H1 (cell line): ENCODE results near the gene PRSS8. TPM values are rescaled to one million over a fixed set of nuclear protein-coding genes. Genes with fewer than 3 reads are reported as not detected.

Experiments used
- CTCF ChIA-PET: fragments of 300-600 bp; sonication (Branson Sonifier 250); formaldehyde crosslinking; loops from one replicate; lab custom pipeline; 2021; ENCODE audit not compliant: partially characterized antibody; lab: Charles Lee
- POLR2A ChIA-PET: fragments of 300-600 bp; sonication (Branson Sonifier 250); formaldehyde crosslinking; loops from one replicate; lab custom pipeline; 2021; ENCODE audit warnings: inconsistent platforms; ENCODE audit not compliant: partially characterized antibody; lab: Charles Lee
- DNase-seq, 2 experiments: peaks; one replicate each; pipeline versions ENCODE4 v3.0.0 to v3.0.0-alpha.2; 2010 to 2022; ENCODE audit warnings: low spot score in 2 of 2, low read depth in 1 of 2, mixed read lengths in 1 of 2
- FAIRE-seq: peaks from 2 replicates; lab custom pipeline; 2011; peaks lifted over from hg19 to GRCh38; lab: Jason Lieb, UNC
- H2AFZ ChIP-seq: 2 replicates; pipeline ENCODE4 v1.8.1; 2012; ENCODE audit warnings: low read length, inconsistent platforms
- H2AK5ac ChIP-seq: 2 replicates; pipeline ENCODE4 v1.6.1; 2013; ENCODE audit warnings: low read depth, low read length
- H2BK120ac ChIP-seq: replicated peaks from 2 replicates; pipeline ENCODE3; 2013; ENCODE audit warnings: low read depth, low read length, inconsistent platforms
- H2BK12ac ChIP-seq: 2 replicates; pipeline ENCODE4 v1.6.1; 2013; ENCODE audit warnings: low read depth, low read length
- H2BK15ac ChIP-seq: 2 replicates; pipeline ENCODE4 v1.6.1; 2013; ENCODE audit warnings: low read length
- H2BK20ac ChIP-seq: 2 replicates; pipeline ENCODE4 v1.6.1; 2013; ENCODE audit warnings: low read length
- H2BK5ac ChIP-seq: 2 replicates; pipeline ENCODE4 v1.6.1; 2013; ENCODE audit warnings: low read depth, low read length
- H3K14ac ChIP-seq: 2 replicates; pipeline ENCODE4 v1.6.1; 2013; ENCODE audit warnings: inconsistent platforms; ENCODE audit not compliant: insufficient read length
- H3K18ac ChIP-seq: 2 replicates; pipeline ENCODE4 v1.6.1; 2013; ENCODE audit warnings: low read length; ENCODE audit errors: extremely low read depth
- H3K23ac ChIP-seq: 2 replicates; pipeline ENCODE4 v1.6.1; 2013; ENCODE audit warnings: inconsistent platforms; ENCODE audit not compliant: insufficient read length
- H3K23me2 ChIP-seq: 2 replicates; pipeline ENCODE4 v1.6.1; 2013; ENCODE audit warnings: low read depth, low read length
- H3K27ac ChIP-seq: 2 replicates; pipeline ENCODE4 v1.6.1; 2011; ENCODE audit warnings: low read depth, low read length, inconsistent platforms
- H3K27me3 ChIP-seq, 4 experiments: replicated peaks in 1 of 4; 1 replicate in 1 of 4; 2 replicates in 3 of 4; pipeline versions ENCODE4 v1.6.1 to v1.8.1; 2011 to 2013; ENCODE audit warnings: low read length in 3 of 4, mild to moderate bottlenecking in 3 of 4, inconsistent platforms in 2 of 4, mixed read lengths in 2 of 4, moderate library complexity in 1 of 4; ENCODE audit not compliant: control insufficient read depth in 3 of 4, insufficient read depth in 3 of 4; ENCODE audit errors: extremely low read depth in 1 of 4
- H3K36me3 ChIP-seq, 4 experiments: 2 replicates each; pipeline versions ENCODE4 v1.6.1 to v1.8.1; 2011 to 2013; ENCODE audit warnings: mild to moderate bottlenecking in 4 of 4, low read length in 3 of 4, moderate library complexity in 2 of 4, control low read depth in 1 of 4, inconsistent platforms in 1 of 4; ENCODE audit not compliant: insufficient read depth in 4 of 4, control insufficient read depth in 2 of 4
- H3K4ac ChIP-seq: replicated peaks from 2 replicates; pipeline ENCODE3; 2013; ENCODE audit warnings: low read length, low read depth, mixed read lengths, inconsistent platforms; ENCODE audit not compliant: insufficient read length
- H3K4me1 ChIP-seq, 4 experiments: replicated peaks in 1 of 4; 1 replicate in 1 of 4; 2 replicates in 3 of 4; pipeline versions ENCODE4 v1.6.1 to v1.8.1; 2011 to 2013; ENCODE audit warnings: low read length in 3 of 4, inconsistent platforms in 2 of 4, mixed read lengths in 1 of 4; ENCODE audit not compliant: insufficient read depth in 4 of 4, control insufficient read depth in 3 of 4
- H3K4me2 ChIP-seq, 2 experiments: 2 replicates each; pipeline versions ENCODE4 v1.6.1 to v1.8.1; 2011 to 2013; ENCODE audit warnings: low read depth in 2 of 2, low read length in 2 of 2, control low read depth in 1 of 2, inconsistent platforms in 1 of 2, mild to moderate bottlenecking in 1 of 2; ENCODE audit not compliant: insufficient read depth in 1 of 2
- H3K4me3 ChIP-seq, 4 experiments: fragments of 200-600, 300-600 bp in 1 of 4; sonication (generic), shearing (Covaris generic), sonication (Bioruptor Twin) in 1 of 4; 2 replicates each; pipeline versions ENCODE4 v1.5.1 to v1.8.1; 2011 to 2016; ENCODE audit warnings: low read length in 4 of 4, low read depth in 3 of 4, control low read depth in 2 of 4, inconsistent platforms in 2 of 4, mild to moderate bottlenecking in 2 of 4, mixed read lengths in 1 of 4, moderate library complexity in 1 of 4; ENCODE audit not compliant: insufficient read depth in 2 of 4; ENCODE audit errors: extremely low read depth in 1 of 4
- H3K56ac ChIP-seq: replicated peaks from 2 replicates; pipeline ENCODE3; 2013; ENCODE audit warnings: low read depth, mild to moderate bottlenecking, mixed read lengths, low read length, inconsistent platforms; ENCODE audit not compliant: insufficient read length
- H3K79me1 ChIP-seq: 2 replicates; pipeline ENCODE4 v1.6.1; 2013; ENCODE audit warnings: low read depth, low read length, control low read depth
- H3K79me2 ChIP-seq, 2 experiments: 2 replicates each; pipeline versions ENCODE4 v1.6.1 to v1.8.1; 2012 to 2013; ENCODE audit warnings: low read length in 2 of 2, mild to moderate bottlenecking in 2 of 2, inconsistent platforms in 1 of 2; ENCODE audit not compliant: insufficient read depth in 2 of 2, control insufficient read depth in 1 of 2
- H3K9ac ChIP-seq, 4 experiments: replicated peaks in 1 of 4; 1 replicate in 1 of 4; 2 replicates in 3 of 4; pipeline versions ENCODE4 v1.6.1 to v1.8.1; 2011 to 2013; ENCODE audit warnings: low read depth in 3 of 4, low read length in 3 of 4, control low read depth in 2 of 4, mild to moderate bottlenecking in 2 of 4, moderate library complexity in 2 of 4, inconsistent platforms in 1 of 4; ENCODE audit errors: extremely low read depth in 1 of 4
- H3K9me3 ChIP-seq, 2 experiments: 2 replicates each; pipeline versions ENCODE4 v1.6.1 to v1.8.1; 2012 to 2013; ENCODE audit warnings: mild to moderate bottlenecking in 2 of 2, moderate library complexity in 2 of 2, control low read depth in 1 of 2, inconsistent platforms in 1 of 2, low read depth in 1 of 2, low read length in 1 of 2, mixed read lengths in 1 of 2; ENCODE audit not compliant: insufficient read depth in 2 of 2
- H4K20me1 ChIP-seq, 2 experiments: replicated peaks in 1 of 2; 2 replicates each; pipeline versions ENCODE3 to v1.8.1; 2011 to 2013; ENCODE audit warnings: inconsistent platforms in 2 of 2, low read length in 2 of 2, mild to moderate bottlenecking in 1 of 2; ENCODE audit not compliant: insufficient read depth in 2 of 2, control insufficient read depth in 1 of 2
- H4K5ac ChIP-seq: 2 replicates; pipeline ENCODE4 v1.6.1; 2013; ENCODE audit warnings: low read length, low read depth, mixed read lengths, inconsistent platforms; ENCODE audit not compliant: insufficient read length
- H4K8ac ChIP-seq: 2 replicates; pipeline ENCODE4 v1.8.0; 2013; ENCODE audit warnings: mild to moderate bottlenecking, moderate library complexity, low read length, inconsistent platforms; ENCODE audit not compliant: insufficient read depth; ENCODE audit errors: extremely low read depth
- H4K91ac ChIP-seq: replicated peaks from 2 replicates; pipeline ENCODE3; 2013; ENCODE audit warnings: low read length, mixed read lengths, inconsistent platforms; ENCODE audit not compliant: insufficient read length
- EZH2 ChIP-seq: fragments of 200-600 bp; sonication (generic); IDR thresholded peaks from 2 replicates; pipeline ENCODE4 v1.7.1; 2012; ENCODE audit warnings: low read depth, mild to moderate bottlenecking, moderate library complexity, low read length, inconsistent platforms; ENCODE audit not compliant: severe bottlenecking
- GTF2F1 ChIP-seq: IDR thresholded peaks from 2 replicates; pipeline ENCODE4 v1.6.1; 2012; ENCODE audit warnings: low read depth, low read length, improper control_type of control experiment, borderline replicate concordance
- KDM5A ChIP-seq: fragments of 200-600 bp; IDR thresholded peaks from 2 replicates; pipeline ENCODE4 v1.7.1; 2012; ENCODE audit warnings: mild to moderate bottlenecking, low read length, inconsistent platforms, mixed read lengths
- RAD21 ChIP-seq, 2 experiments: IDR thresholded peaks in 1 of 2; conservative IDR thresholded peaks in 1 of 2; 2 replicates each; pipeline ENCODE4 v1.6.1; 2011; ENCODE audit warnings: low read depth in 2 of 2, low read length in 2 of 2, improper control_type of control experiment in 1 of 2, inconsistent platforms in 1 of 2, mild to moderate bottlenecking in 1 of 2, moderate library complexity in 1 of 2
- TBP ChIP-seq: IDR thresholded peaks from 2 replicates; pipeline ENCODE4 v1.6.1; 2011; ENCODE audit warnings: low read depth, low read length, improper control_type of control experiment
- TEAD4 ChIP-seq: IDR thresholded peaks from 2 replicates; pipeline ENCODE4 v1.6.1; 2012; ENCODE audit warnings: low read depth, low read length, inconsistent platforms, mixed read lengths
- WGBS, 2 experiments: shearing (Covaris generic) in 1 of 2; methylation state at CpG; one replicate each; pipeline versions ENCODE4 v1.1.6 to v1.1.7; 2013 to 2015; ENCODE audit warnings: low lambda C conversion rate in 2 of 2, mixed read lengths in 2 of 2, inconsistent platforms in 1 of 2, low coverage in 1 of 2, missing lambda C conversion rate in 1 of 2; ENCODE audit not compliant: insufficient replicate concordance in 2 of 2, insufficient coverage in 1 of 2, insufficient read length in 1 of 2; ENCODE audit errors: extremely low coverage in 1 of 2, missing lambda C conversion rate in 1 of 2; 5-methylcytosine and 5-hydroxymethylcytosine counted together
- polyA plus RNA-seq, 7 experiments: library from polyadenylated mRNA; depleted of rRNA in 3 of 7; stranded (reverse) in 5 of 7; unstranded in 2 of 7; fragments of >200 nt in 5 of 7; fragments of 200-250 nt in 2 of 7; gene quantifications; 1 replicate in 5 of 7; 2 replicates in 1 of 7; 4 replicates in 1 of 7; pipeline versions ENCODE4 v1.2.1 to v1.2.3, GENCODE V29; 2011 to 2013; ENCODE audit warnings: missing spikeins in 2 of 7, mixed read lengths in 2 of 7
- total RNA-seq: library from RNA; stranded (reverse); fragmentation: NEBNext Ultra II Directional; extraction: Animal tissue kit (Norgen Biotek cat#: 25700); gene quantifications from 2 replicates; pipeline ENCODE4 v1.2.1, GENCODE V29; 2021
- TF ChIP-seq, protein P1 (sequence below): IDR thresholded peaks from 2 replicates; pipeline ENCODE4 v1.6.1; 2011; ENCODE audit warnings: low read length, improper control_type of control experiment
- TF ChIP-seq, protein P2 (sequence below), 3 experiments: IDR thresholded peaks; 1 replicate in 2 of 3; 2 replicates in 1 of 3; pipeline versions ENCODE4 v1.5.1 to v1.6.1; 2011; ENCODE audit warnings: low read length in 3 of 3, mild to moderate bottlenecking in 3 of 3, inconsistent platforms in 2 of 3, low read depth in 1 of 3, moderate library complexity in 1 of 3; ENCODE audit not compliant: insufficient read depth in 1 of 3; ENCODE audit errors: control extremely low read depth in 1 of 3

Gene PRSS8
- total and polyA plus RNA-seq, 2 of the 8 experiments (the other 6 are each of a cell fraction or from before 2014, with no cell fraction given) = 87.7 to 273 TPM

DNA sequence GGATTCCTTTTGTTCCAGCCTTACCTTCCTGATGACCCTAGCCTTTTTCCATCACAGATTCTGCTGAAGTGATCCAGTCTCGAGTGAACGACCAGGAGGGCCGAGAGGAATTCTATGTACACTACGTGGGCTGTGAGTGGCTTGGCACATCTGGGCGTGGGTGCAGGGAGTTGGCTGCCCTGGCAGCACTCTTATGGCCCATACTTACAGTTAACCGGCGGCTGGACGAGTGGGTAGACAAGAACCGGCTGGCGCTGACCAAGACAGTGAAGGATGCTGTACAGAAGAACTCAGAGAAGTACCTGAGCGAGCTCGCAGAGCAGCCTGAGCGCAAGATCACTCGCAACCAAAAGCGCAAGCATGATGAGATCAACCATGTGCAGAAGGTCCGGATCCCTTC is 15.4 kb downstream of the PRSS8 start:
- Histone ChIP-seq H3K23me2 (peaks cover 6% of the 10 kb centered on the region), H4K20me1 (peaks cover 0 to 5% of the 10 kb centered on the region in 2 experiments), H3K79me1 (peaks cover 8% of the 10 kb centered on the region), H3K79me2 (peaks cover 3 to 19% of the 10 kb centered on the region in 2 experiments; a peak in 3 of 4 replicates), H3K27ac (no peak overlapping the region), H2BK20ac (no peak overlapping the region), H2BK5ac (no peak overlapping the region), H4K8ac (no peak overlapping the region), H4K91ac (no peak overlapping the region), H3K56ac (no peak overlapping the region), H3K4me3 (no peak overlapping the region), H3K27me3 (no peaks in the 10 kb centered on the region), H3K36me3 (peaks cover 16 to 30% (median 20%) of the 10 kb centered on the region in 4 experiments), H2BK120ac (no peak overlapping the region), H2BK15ac (no peak overlapping the region), H2AFZ (no peak overlapping the region), H3K9me3 (no peaks in the 10 kb centered on the region), H3K4me2 (no peak overlapping the region), H3K14ac (no peak overlapping the region), H3K4me1 (peaks cover 0 to 4% (median 2%) of the 10 kb centered on the region in 4 experiments; a peak in 3 of 7 replicates), H3K18ac (no peak overlapping the region), H3K9ac (no peak overlapping the region), H3K4ac (no peak overlapping the region), H2AK5ac (no peak overlapping the region), H4K5ac (no peak overlapping the region), H2BK12ac (no peak overlapping the region), H3K23ac (no peak overlapping the region)
- DNase-seq (no peak), FAIRE-seq (no peak)
- WGBS, 2 experiments = 97% methylated on average over 16 of the region's 16 CpGs; no CpG with 5 or more reads in 1 of the 2 experiments
- ChIA-PET POLR2A (interaction anchor here (1.1 to 34.9 kb wide), 4 partner anchors 1 to 78 kb away, joined by 3 to 713 read pairs (median 362); partner anchors contain the start of genes BCKDK, KAT8, PRSS36 and PRSS8), CTCF (interaction anchor here (1.0 to 1.7 kb wide), 3 partner anchors 8 to 16 kb away, joined by 3 to 6 read pairs (median 3); partner anchors contain the start of gene PRSS8)
- TF ChIP-seq KDM5A = no peak
- TF ChIP-seq RAD21 (IDR thresholded peaks at IDR 0.05 in 1 of 2, conservative IDR thresholded peaks at IDR 0.05 in 1 of 2; ENCODE audit: low read depth in 2 of 2, low read length in 2 of 2) = no peak
- no peak for TF ChIP-seq GTF2F1
- TF ChIP-seq, protein P1, sequence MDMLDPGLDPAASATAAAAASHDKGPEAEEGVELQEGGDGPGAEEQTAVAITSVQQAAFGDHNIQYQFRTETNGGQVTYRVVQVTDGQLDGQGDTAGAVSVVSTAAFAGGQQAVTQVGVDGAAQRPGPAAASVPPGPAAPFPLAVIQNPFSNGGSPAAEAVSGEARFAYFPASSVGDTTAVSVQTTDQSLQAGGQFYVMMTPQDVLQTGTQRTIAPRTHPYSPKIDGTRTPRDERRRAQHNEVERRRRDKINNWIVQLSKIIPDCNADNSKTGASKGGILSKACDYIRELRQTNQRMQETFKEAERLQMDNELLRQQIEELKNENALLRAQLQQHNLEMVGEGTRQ = no peak
- TF ChIP-seq, protein P2, sequence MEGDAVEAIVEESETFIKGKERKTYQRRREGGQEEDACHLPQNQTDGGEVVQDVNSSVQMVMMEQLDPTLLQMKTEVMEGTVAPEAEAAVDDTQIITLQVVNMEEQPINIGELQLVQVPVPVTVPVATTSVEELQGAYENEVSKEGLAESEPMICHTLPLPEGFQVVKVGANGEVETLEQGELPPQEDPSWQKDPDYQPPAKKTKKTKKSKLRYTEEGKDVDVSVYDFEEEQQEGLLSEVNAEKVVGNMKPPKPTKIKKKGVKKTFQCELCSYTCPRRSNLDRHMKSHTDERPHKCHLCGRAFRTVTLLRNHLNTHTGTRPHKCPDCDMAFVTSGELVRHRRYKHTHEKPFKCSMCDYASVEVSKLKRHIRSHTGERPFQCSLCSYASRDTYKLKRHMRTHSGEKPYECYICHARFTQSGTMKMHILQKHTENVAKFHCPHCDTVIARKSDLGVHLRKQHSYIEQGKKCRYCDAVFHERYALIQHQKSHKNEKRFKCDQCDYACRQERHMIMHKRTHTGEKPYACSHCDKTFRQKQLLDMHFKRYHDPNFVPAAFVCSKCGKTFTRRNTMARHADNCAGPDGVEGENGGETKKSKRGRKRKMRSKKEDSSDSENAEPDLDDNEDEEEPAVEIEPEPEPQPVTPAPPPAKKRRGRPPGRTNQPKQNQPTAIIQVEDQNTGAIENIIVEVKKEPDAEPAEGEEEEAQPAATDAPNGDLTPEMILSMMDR (IDR thresholded peaks at IDR 0.05; ENCODE audit: control extremely low read depth in 1 of 3, insufficient read depth in 1 of 3, low read depth in 1 of 3, low read length in 3 of 3) = no peak
- TF ChIP-seq TBP = no peak
- TF ChIP-seq EZH2 = no peak
- TF ChIP-seq TEAD4 = no peak
